GM12874 (cell line): ENCODE results near the gene COL27A1.
"Not testable (repeated sequence)": the region's sequence is repeated elsewhere in the genome, so short reads cannot be mapped to it uniquely, and the experiment has no call there.

Source experiments
- CTCF ChIP-seq: IDR thresholded peaks from 2 replicates; pipeline ENCODE4 v1.5.1; 2011; ENCODE audit warnings: low read depth, mild to moderate bottlenecking, control low read depth, low read length, moderate library complexity; ENCODE audit not compliant: insufficient read depth

The COL27A1 gene

GRCh38 chr9:114329625-114330022, 174.3 kb downstream of the COL27A1 start, which contains the start of gene ORM2:
ORM2 (plus strand) TSS chr9:114329869; CDS start chr9:114329905, 36 bp downstream.
- not testable (repeated sequence) for TF ChIP-seq CTCF

DNA sequence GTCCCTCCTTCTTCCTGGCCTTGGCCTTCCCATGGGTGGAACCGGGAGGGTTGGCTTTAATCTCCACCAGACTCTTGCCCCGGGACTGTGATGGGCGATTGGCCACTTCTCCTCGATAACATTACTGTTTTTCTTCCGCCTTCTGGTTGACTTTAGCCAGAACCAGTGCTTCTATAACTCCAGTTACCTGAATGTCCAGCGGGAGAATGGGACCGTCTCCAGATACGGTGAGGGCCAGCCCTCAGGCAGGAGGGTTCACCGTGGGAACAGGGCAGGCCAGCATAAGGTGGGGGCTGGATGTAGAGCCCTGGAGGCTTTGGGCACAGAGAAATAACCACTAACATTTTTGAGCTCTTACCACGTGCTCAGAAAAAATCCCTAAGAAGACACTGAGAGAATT, 175.3 kb downstream of the COL27A1 start:
- TF ChIP-seq CTCF: no peak

DNA sequence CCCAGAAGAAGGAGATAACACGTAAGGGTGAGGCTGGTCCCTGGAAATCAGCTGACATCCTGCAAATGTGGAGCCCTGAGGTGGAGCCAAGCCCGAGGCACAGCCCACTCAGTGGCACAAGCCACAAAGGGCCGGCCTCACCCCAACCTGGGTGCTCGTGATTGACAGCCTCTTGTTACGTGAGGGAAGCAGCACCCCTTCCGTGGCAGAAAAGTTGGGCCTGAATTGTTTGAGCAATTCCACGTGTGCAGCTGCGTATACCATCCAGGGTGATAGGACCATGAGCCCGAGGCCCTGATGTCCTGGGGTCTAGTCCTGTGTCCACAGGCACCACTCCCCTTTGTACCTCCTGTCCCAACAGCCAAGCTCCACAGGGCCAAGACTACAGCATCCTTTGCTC, 179.2 kb downstream of the COL27A1 start:
- no peak for TF ChIP-seq CTCF

DNA sequence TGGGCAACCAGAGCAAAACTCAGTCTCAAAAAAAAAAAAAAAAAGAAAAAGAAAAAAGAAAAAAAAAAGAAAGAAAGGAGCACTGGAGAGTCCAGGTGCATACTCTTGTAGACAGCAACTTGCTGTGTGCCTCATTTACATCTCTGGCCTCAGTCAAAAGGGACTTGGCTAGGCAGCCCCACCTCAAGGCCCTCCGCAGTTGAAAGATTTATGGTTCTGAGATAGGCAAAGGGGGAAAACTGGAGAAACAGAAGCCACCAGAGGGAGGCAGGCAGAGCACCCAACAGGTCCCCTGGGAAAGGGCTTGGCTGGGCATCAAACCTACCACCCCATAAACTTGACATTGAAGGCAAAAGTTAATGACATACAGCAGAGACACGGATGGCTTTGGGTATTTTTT, 180.4 kb downstream of the COL27A1 start:
- no peak for TF ChIP-seq CTCF

- no peak for TF ChIP-seq CTCF
Observed at GRCh38 chr9:114336157-114336556, 180.8 kb downstream of the COL27A1 start.

DNA sequence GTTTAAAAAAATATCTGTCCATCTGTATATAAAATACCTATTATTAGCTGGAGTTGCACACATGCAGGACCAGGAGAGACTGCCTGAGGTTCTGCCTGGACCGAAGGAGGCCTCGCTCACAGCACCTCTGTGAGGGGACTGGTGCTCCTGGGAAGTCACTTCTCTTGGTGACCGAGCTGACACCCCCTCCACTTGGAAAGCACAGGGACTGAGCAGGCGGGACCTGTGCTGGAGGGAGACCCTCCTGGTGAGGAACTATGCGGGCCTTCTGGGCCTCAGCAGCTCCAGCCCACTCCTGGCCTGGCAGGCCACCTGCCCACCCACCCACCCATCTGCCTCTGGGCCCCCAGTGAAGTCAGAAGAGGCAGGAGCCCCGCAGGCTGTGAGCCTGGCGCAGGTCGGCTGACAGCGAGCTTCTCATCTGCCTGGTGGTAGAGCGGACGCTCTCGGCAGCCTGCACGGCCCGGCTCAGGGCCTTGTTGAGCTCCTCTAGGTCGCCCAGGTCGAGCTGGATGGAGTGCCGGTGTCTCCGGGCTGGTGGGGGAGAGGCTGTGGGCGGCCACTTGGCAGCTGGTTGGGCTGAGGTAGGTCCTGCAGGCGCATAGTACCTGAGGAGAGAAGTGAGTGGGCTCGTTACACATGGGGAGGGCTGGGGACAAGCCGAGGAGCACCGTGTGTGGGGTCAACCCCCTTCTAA, 181.5 kb downstream of the COL27A1 start:
- no peak for TF ChIP-seq CTCF

GRCh38 chr9:114338187-114338586, 182.8 kb downstream of the COL27A1 start:
- no peak for TF ChIP-seq CTCF
